ENCODE measurements around the gene TRIM59.
A peak's percentile ranks its signal among the peaks of the same experiment; 100 is the strongest.

TRIM59 gene

GRCh38 chr3:160402221-160403027, 47.2 kb downstream of the TRIM59 start:
- no peak for DNase-seq

GRCh38 chr3:160401291-160402095, 48.1 kb downstream of the TRIM59 start:
- DNase-seq: no peak

- DNase-seq: no peak
These were observed 48.9 kb downstream of the TRIM59 start for GRCh38 chr3:160400702-160401150.

GRCh38 chr3:160400030-160400701, 49.4 kb downstream of the TRIM59 start:
- DNase-seq: no peak

- peak; percentile 56 for DNase-seq
These were observed 50.2 kb downstream of the TRIM59 start, which contains the start of the genes IFT80 and SMC4 for GRCh38 chr3:160399125-160400029. Gene IFT80 (minus strand): TSS chr3:160399225. CDS start chr3:160384600, 14,625 bp downstream. Gene SMC4 (plus strand): TSS chr3:160399650. CDS start chr3:160400827, 1,177 bp downstream.

GRCh38 chr3:160398820-160399124, 50.8 kb downstream of the TRIM59 start:
- DNase-seq: no peak

- DNase-seq: no peak
These were observed 54.3 kb downstream of the TRIM59 start for GRCh38 chr3:160395297-160395696.

DNA sequence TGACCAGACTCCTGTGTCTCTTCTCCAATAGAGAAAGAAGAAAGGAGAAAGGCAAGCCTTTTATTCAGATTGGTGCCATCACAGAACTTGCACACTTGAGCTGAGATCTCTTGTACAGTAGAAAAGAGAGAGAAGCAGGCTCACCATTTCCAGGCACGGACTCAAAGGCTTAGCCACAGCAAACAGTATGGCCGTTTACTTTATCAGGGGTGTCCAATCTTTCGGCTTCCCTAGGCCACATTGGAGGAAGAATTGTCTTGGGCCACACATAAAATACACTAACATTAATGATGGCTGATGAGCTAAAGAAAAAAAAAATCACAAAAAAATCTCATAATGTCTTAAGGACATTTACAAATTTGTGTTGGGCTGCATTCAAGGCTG, 55.6 kb downstream of the TRIM59 start:
- DNase-seq: no peak

DNA sequence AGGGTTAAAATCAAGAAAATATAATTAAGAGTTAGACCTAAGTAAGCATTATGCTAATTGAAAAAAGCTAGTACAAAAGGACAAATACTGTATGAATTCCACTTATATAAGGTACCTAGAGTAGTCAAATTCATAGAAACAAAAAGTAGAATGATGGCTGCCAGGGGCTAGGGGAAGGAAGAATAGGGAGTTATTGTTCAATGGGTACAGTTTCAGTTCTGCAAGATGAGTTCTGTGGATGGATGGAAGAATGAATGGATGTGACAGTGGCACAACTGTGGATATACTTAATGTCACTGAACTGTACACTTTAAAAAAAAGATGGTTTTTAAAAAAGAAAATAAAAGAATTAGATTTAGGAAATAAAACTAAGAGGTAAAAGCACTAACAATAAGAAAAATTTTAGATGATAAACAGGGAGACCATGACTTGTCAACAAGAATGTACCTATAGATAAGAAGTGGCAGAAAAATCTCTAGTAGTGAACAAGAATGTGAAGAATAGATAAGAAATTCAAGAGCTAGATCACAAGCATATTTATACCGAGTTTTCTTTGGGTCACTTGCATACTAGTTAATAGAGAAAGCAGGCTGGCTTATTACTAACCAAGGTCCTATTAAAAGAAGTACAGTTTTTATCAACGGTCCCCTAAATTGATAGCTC, 56.1 kb downstream of the TRIM59 start:
- DNase-seq: no peak

GRCh38 chr3:160392798-160393197, 56.8 kb downstream of the TRIM59 start:
- no peak for DNase-seq

DNA sequence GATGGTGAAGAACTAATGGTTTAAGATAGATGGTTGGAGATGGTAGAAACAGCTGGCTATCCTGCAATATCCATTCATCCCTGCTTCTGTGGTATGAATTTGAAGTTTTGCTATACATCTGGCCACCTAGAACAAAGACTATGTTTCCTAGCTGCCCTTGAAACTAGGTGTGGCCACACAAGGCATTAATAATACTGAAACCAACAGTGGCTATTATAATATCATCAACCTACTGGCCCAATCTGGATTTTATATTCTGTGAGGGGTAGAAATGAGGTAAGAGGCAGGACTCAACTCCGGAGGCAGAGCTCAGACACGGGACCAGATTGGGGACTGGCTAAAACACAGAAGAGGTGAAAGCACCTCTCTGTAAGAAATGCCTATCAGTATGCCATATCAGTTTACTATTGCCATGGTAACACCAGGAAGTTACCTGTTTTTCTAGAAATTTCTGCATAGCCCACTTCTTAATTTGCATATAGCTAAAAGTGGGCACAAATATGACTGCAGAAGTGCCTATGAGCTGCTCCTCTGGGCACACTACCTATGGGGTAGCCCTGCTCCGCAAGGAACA, 58.9 kb downstream of the TRIM59 start:
- no peak for DNase-seq
